ENCODE data around the gene RIC3. TPM values are rescaled to one million over a fixed set of nuclear protein-coding genes. Genes with fewer than 3 reads are reported as not detected.
A peak's percentile ranks its signal among the peaks of the same experiment; 100 is the strongest.

Gene RIC3
- total RNA-seq, 1 donor from 2014 or later, result 8.9 TPM

GRCh38 chr11:8209208-8209807 is 40.5 kb upstream of the RIC3 start:
- H3K36me3 Mint-ChIP-seq (ENCODE audit: low read depth), result no peaks in the 10 kb centered on the region
- H3K9me3 Mint-ChIP-seq, result no peaks in the 10 kb centered on the region
- H3K27ac Mint-ChIP-seq (ENCODE audit: unreplicated experiment), result no peak overlapping the region
- peaks cover 7% of the 10 kb centered on the region for H3K27me3 Mint-ChIP-seq (ENCODE audit: low read depth)
- peaks cover 23% of the 10 kb centered on the region for H3K4me1 Mint-ChIP-seq
- DNase-seq (ENCODE audit: low read depth, low spot score), result no peak
- peak; percentile 51 for TF ChIP-seq CTCF (conservative IDR thresholded peaks at IDR 0.05)
- H3K4me3 Mint-ChIP-seq, result no peak overlapping the region

GRCh38 chr11:8207080-8208000 is 38.5 kb upstream of the RIC3 start:
- H3K4me3 Mint-ChIP-seq, result peak overlapping the region; percentile 17

GRCh38 chr11:8206251-8207079 is 37.6 kb upstream of the RIC3 start:
- DNase-seq (ENCODE audit: low read depth, low spot score), result no peak
- H3K9me3 Mint-ChIP-seq, result no peaks in the 10 kb centered on the region
- peak overlapping the region; percentile 79 for H3K27ac Mint-ChIP-seq (ENCODE audit: unreplicated experiment)
- peak overlapping the region; percentile 17 for H3K4me3 Mint-ChIP-seq
- H3K4me1 Mint-ChIP-seq, result peaks cover 23% of the 10 kb centered on the region
- no peak for TF ChIP-seq CTCF (conservative IDR thresholded peaks at IDR 0.05)
- H3K27me3 Mint-ChIP-seq (ENCODE audit: low read depth), result peaks cover 7% of the 10 kb centered on the region
- no peaks in the 10 kb centered on the region for H3K36me3 Mint-ChIP-seq (ENCODE audit: low read depth)

More at GRCh38 chr11:8207080-8208000, 38.5 kb upstream of the RIC3 start:
- Mint-ChIP-seq H3K27ac (ENCODE audit: unreplicated experiment) (peak overlapping the region; percentile 79), H3K9me3 (no peaks in the 10 kb centered on the region), H3K27me3 (ENCODE audit: low read depth) (peaks cover 7% of the 10 kb centered on the region), H3K4me1 (peaks cover 23% of the 10 kb centered on the region), H3K36me3 (ENCODE audit: low read depth) (no peaks in the 10 kb centered on the region)
- no peak for DNase-seq (ENCODE audit: low read depth, low spot score)
- no peak for TF ChIP-seq CTCF (conservative IDR thresholded peaks at IDR 0.05)

GRCh38 chr11:8205566-8205965 is 36.7 kb upstream of the RIC3 start:
- DNase-seq (ENCODE audit: low read depth, low spot score), result no peak
- Mint-ChIP-seq H3K4me3 (no peak overlapping the region), H3K36me3 (ENCODE audit: low read depth) (no peaks in the 10 kb centered on the region), H3K4me1 (peaks cover 23% of the 10 kb centered on the region), H3K27me3 (ENCODE audit: low read depth) (peaks cover 7% of the 10 kb centered on the region), H3K27ac (ENCODE audit: unreplicated experiment) (no peak overlapping the region), H3K9me3 (no peaks in the 10 kb centered on the region)
- TF ChIP-seq CTCF (conservative IDR thresholded peaks at IDR 0.05), result no peak

- no peaks in the 10 kb centered on the region for H3K9me3 Mint-ChIP-seq
- no peak overlapping the region for H3K4me3 Mint-ChIP-seq
- H3K4me1 Mint-ChIP-seq, result peaks cover 23% of the 10 kb centered on the region
- H3K27ac Mint-ChIP-seq (ENCODE audit: unreplicated experiment), result no peak overlapping the region
- peaks cover 9% of the 10 kb centered on the region for H3K27me3 Mint-ChIP-seq (ENCODE audit: low read depth)
- no peaks in the 10 kb centered on the region for H3K36me3 Mint-ChIP-seq (ENCODE audit: low read depth)
- TF ChIP-seq CTCF (conservative IDR thresholded peaks at IDR 0.05), result no peak
- DNase-seq (ENCODE audit: low read depth, low spot score), result no peak
These were observed 35.8 kb upstream of the RIC3 start for GRCh38 chr11:8204596-8204995.
